GM19372 (cell line): ENCODE results near the gene CDA.

Experiments
- ATAC-seq: cut with Tn5 transposase; IDR thresholded peaks from one replicate; pipeline ENCODE4 v1.9.1; 2021; ENCODE audit warnings: mild to moderate bottlenecking, low read depth, moderate library complexity; ENCODE audit not compliant: unreplicated experiment

The CDA gene

DNA sequence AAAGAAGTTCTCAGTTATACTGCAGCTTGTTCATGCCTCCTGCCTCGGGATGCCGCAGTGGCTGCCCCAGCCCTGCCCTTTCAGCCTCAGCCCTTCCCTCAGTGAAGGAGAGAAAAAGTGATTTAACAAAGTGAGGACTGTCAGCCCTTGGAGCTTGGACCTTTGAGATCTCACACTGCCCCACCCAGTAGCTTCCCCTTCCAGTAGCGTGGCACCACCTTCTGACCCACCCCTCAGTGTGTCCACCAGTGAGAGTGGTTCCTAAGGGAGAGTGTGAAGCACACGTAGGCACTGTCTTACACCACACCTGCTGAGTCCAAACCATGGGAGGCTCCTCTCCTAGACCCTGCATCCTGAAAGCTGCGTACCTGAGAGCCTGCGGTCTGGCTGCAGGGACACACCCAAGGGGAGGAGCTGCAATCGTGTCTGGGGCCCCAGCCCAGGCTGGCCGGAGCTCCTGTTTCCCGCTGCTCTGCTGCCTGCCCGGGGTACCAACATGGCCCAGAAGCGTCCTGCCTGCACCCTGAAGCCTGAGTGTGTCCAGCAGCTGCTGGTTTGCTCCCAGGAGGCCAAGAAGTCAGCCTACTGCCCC is at the start of gene CDA:
CDA (plus strand) TSS at position 464 of the 592 bp plus-strand sequence; CDS start at position 497, 33 bp downstream.
- no peak for ATAC-seq

DNA sequence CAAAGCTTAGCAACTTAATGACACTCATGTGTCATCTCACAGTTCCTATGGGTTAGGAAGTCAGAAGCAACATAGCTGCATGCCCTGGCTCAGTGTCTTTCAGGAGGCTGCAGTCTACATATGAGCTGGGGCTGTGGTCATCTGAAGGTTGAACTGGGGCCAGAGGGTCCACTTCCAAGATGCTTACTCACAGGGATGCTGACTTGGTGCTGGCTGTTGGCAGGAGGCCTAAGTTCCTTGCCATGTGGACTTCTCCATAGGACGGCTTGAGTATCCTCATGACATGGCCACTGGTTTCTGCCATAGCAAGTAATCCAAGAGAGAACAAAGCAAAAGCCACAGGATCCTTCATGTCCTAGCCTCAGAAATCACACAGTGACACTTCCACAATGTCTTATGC is 48.6 kb upstream of the CDA start:
- no peak for ATAC-seq

DNA sequence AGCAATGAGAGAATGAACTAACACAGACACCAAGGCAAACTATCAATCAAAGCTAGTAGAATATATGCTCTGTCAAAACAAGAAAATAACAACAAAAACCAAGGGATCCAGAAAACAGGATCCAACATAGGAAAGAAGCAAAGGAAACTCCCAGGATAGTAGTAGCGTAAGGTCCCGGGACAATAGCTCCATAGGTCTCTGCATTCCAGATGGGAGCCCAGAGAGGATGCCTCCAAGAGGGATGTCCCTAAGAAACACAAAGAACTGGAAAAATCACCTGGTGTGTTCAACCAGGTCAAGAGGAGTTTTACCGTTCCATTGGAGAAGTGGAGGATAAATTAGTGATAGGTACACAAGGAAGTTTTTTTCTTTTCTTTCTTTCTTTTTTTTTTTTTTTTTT is 42.3 kb upstream of the CDA start:
- no peak for ATAC-seq

DNA sequence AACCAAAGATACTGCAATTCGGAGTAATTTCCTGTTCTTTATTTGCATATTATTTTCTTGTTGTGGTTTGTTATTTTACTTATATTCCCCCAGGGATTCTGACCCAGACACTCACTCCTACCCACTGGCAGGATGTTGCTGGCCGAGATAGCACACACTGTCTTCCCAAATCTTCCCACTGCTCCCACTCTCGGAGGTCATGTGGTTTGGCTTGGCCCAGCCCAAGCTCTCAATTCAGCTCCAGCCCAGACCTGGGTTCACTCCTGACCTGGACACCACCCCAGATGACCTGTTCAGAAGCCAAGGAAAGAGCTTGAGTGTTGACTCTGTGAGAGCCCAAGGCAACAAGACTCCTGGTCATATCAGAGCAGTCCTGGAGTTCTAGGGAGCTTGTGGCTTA is 37.7 kb upstream of the CDA start:
- ATAC-seq, result no peak

DNA sequence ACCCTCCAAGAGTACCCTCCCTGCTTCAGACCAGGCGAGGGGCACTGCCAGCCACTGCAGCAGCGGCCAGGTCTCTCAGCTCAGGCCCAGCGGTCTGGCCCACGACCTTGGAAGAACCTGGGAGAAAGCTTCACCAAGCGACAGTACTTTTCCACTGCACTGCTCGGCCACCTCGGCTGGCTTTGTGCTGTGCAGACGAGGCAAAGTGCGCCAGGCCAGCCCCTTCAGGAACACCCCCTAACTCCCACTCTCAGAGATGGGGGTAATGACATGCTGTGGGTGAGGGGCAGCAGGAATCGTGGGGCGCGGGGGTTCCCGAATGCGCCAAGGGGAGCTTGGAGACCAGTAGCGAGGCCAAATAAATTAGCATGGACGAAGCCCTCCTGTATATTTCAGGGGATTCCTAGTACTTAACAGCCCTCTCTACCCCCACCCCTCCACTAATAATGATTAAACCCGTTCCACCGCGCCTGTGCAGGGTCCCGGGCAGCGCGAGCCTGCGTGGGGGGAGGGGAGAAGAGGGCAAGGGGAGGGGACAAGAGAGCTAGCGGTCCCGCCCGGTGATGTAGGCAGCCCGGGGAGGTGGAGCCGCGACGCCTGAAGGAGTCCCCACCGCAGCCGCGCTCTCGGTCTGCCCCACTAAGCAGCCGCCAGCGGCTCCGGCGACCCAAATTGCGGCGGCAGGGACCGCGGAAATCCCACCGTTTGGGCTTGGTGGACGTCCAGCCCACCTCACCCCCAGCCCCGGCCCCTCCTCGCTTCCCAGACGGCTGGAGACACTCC is 36.8 kb upstream of the CDA start, which contains the start of gene FAM43B:
FAM43B (plus strand) TSS at position 629 of the 783 bp plus-strand sequence. CDS start 401 bp downstream, outside the sequence.
- no peak for ATAC-seq

DNA sequence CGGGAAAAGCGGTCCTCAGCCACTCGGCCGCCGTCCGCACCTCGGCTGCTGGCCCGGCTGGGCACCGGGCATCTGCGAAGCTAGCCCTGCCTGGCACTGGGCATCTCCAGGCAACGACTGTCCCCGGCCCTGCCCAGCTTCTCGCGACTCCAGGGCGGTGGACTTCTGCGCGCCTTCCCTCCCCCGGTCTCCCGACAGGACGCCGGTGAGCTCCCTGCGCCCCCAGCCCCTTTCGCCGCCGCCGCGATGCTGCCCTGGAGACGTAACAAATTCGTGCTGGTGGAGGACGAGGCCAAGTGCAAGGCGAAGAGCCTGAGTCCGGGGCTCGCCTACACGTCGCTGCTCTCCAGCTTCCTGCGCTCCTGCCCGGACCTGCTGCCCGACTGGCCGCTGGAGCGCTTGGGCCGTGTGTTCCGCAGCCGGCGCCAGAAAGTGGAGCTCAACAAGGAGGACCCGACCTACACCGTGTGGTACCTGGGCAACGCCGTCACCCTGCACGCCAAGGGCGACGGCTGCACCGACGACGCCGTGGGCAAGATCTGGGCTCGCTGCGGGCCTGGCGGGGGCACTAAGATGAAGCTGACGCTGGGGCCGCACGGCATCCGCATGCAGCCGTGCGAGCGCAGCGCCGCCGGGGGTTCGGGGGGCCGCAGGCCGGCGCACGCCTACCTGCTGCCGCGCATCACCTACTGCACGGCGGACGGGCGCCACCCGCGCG is 36.0 kb upstream of the CDA start:
- ATAC-seq, result no peak

DNA sequence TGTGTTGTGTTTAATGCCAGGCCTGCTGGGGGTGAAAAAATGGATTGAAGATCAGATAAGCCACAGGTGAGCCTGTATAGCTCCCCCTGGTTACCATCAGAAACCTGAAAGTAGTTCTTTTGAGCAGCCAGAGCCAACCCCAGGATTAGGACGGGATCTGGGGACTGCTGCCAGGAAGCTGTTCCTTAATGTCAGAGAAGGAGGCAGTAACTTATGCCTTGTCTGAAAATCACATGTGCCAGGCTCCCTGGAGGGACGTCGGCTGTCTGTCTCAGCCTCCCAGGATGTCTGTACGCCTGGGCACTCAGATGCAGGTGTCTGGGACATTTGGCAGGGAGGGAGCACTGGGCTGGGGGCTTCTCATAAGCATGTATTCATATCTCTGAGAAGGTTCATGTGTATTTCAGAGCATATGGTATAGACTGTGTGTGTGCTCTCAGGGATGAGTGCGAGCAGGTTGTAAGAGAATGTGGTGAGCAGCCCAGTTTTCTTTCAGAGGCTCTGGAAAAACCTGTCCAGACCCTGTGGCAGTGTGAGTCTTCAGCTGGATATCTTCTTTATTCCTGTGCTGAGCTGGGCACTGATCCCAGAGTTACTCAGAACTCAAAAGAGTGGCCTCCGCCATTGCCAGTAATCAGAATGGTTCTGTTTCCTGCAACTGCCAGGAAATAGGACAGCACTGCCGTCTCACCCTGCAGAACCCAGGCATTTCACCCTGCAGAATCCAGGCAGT is 33.7 kb upstream of the CDA start:
- no peak for ATAC-seq

- no peak for ATAC-seq
Observed at GRCh38 chr1:20555758-20556120, 33.2 kb upstream of the CDA start.

- no peak for ATAC-seq
Observed at GRCh38 chr1:20558191-20558590, 30.7 kb upstream of the CDA start.

DNA sequence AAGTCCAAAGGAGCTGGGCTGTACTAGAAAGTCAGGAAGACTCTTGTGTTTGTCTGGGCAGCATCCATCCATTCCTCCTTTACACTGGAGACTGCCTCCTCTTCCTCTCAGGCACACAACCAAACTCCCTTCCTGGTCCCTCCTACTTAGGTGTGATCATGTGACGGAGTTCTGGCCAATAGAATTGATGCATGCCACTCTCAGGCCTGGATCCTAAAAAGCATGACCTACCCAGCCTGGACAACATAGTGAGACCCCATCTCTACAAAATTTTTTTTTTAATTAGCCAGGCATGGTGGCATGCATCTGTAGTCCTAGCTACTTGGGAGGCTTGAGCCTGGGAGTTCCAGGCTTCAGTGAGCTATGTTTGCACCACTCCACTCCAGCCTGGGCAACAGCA is 27.9 kb upstream of the CDA start:
- ATAC-seq, result no peak

DNA sequence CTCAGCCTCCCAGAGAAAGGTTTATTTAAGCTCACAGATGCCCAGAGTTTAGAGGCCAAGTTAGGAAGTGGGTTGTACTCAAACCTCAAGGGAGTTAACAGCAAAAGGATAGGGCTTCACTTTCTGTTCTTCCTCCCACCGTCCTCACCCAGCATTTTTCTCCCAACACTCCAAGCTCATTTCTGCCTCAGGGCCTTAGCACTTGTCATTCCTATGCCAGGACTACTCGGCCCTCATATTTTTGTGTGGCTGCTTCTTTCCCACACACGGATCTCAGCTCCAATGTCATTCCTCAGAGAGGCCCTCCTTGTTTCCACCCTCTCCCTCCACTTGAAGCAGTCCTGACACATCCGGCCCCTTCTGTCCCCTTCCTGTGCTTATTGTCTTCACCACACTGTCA is 23.7 kb upstream of the CDA start:
- no peak for ATAC-seq

DNA sequence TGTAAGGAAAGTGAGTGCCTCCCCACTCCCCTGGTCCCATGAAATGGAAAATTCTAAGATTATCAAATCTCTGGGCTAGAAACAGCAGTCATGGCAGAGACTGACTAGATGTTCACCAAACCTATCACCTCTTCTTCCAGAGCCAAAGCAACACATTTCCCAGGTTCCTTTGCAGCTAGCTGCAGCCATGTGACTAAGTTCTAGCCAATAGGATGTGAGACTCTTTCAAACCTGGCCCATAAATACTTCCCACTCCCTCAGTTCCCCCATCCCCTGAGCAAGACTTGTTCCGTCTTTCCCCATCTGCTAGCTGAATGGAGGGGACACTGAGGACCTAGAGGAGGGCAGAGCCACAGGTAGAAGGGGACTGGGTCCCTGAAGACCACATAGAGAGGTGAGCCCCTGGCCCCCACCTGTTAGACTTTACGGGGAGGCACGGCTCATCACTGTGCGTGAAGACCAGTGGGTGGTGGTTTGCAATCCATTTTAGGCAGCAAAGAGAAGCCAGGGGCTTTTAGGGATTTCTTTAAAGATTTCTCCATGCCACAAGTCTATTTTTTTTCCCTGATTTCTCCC is 19.3 kb upstream of the CDA start:
- ATAC-seq, result no peak

- ATAC-seq, result no peak
Observed at GRCh38 chr1:20571427-20571826, 17.5 kb upstream of the CDA start.

- no peak for ATAC-seq
Observed at GRCh38 chr1:20573987-20574386, 14.9 kb upstream of the CDA start.

DNA sequence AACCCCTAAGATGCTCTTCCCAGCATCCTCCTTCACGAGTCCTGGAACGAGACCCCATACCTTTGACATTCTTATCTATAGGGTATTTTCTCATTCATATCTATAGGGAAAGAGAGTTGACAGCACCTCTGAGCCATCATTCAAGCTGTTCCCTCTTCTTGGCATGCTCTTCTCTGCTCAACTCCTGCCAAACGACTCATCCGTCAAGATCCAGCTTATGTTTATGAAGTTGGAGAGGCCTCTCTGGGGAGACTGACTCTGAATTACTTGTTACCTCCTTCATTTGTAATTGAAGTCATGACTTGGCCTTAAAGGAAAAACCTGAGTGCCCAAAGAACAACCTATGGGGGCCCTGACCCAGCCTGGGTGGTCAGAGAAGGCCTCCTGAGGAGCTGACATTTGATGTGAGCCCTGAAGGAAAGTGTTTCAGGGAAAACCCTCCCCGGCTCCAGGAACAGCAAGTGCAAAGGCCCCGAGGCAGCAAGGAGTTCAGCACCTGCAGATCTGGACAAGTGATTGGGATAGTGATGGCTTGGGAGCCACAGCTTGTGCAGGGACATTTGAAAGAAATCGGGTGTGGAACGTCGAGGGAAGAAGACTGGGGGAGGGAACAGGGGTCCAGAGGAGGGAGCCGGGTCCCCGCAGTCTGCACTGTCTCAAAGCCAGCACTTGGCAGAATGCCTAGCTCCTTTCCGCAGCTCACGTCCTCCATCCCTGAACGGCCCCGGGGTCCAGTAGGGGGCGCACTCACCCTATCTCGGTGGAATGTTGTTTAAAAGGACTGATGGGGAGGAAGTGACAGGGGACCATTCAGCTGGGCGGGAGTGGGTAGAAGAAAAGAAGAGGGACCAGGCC is 14.0 kb upstream of the CDA start:
- no peak for ATAC-seq

DNA sequence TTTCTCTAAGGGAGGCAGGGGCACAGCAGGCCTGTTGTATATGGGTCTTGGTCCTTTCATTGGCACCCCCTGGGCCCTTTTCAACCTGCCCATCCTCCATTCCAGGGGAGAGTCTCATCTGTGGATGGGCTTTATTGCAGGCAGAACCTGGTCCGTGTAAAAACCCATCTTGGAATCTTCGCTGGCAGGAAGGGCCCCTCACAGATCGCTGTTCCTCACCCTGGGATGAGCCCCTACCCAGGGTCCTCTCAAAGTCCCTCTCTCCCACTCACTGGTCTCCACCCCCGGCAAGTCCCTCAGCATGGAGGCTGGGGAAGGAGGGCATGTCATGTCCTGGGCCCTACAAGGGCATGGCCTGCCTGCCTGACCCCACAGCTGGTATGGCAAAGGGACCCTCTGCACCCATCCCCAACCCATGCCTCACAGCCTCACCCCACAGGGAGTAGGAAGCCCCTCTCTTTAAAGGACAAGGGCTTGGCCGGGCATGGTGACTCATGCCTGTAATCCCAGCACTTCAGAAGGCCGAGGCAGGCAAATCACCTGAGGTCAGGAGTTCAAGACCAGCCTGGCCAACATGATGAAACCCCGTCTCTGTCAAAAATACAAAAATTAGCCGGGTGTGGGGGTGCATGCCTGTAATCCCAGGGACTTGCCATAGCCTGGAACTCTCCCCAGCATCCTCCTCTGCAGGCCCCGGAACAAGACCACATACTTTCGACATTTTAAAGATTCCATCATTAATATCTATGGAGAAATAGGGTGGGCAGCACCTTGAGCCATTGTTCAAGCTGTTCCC is 13.2 kb upstream of the CDA start:
- no peak for ATAC-seq

DNA sequence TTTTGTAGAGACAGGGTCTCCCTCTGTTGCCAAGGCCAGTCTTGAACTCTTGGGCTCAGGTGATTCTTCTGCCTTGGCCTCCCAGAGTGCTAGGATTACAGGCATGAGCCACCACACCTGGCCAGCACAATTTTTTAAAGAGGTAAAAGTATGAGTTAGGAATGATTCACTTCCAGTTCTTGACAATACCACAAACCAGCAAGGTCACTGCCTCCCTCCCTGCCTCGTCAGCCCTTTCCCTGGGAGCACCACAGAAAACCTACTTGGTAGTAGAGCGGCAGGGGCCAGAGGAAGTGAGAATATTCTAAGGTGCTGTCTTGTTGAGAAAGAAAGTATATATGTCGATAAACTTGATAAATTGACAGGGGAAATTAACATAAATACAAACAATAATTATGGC is 10.8 kb upstream of the CDA start:
- no peak for ATAC-seq

- no peak for ATAC-seq
Observed at GRCh38 chr1:20578721-20579395, 10.0 kb upstream of the CDA start.
